T-helper 9 cell (primary cell): Measurements from ENCODE around the gene ATP6V0A1.
"Not testable (repeated sequence)": the region's sequence is repeated elsewhere in the genome, so short reads cannot be mapped to it uniquely, and the experiment has no call there.

Experiments used
- DNase-seq: peaks from one replicate; pipeline ENCODE4 v3.0.0-alpha.2; 2020
- total RNA-seq, 2 donors: gene quantifications; one replicate each; lab custom pipeline; 2026; lab: John Stamatoyannopoulos, UW

Gene ATP6V0A1
- total RNA-seq: 5.8 to 10.6 reads per million in 2 donors

GRCh38 chr17:42458497-42459255 lies at the start of gene ATP6V0A1:
ATP6V0A1 (plus strand) TSS chr17:42458878; CDS start chr17:42460895, 2,017 bp downstream.
- peak; percentile 82 for DNase-seq

DNA sequence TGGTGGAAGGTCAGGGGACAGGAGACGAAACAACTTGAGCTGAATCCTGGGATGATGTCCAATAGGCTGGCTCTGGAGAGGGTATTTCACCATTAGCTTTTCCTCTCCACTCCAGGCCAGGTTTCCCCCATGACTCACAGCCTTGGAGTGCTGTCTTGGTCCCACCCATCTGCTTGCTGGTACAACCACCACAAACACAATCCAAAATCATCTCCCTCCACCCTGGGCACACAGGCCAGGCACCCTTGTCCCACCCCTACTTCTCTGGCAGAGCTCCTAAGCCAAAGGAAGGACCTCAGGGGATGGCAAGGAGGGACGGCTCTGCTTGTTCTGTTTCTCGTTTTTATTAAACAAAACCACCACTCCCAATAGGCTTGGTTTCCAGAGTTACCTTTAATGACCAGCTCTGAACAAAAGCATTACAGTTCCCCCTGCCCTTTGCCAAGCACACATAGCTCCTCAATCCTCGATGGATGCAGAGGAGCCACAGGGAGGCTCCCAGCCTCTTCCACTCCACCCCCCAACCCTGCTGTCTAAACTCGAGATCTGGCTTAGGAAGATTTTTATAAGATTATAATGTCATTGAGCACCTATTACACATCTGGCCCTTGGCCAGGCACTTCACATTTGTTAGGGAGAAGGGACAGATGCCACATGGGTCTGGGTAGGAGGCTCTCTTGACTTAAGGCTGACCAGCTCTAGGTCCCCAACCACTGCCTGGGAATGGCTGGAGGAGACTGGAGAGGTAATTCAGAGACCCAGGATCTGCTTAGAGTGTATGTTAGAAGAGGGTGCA lies 49.0 kb upstream of the ATP6V0A1 start:
- no peak for DNase-seq

- no peak for DNase-seq
Measured at GRCh38 chr17:42410319-42410685, 48.4 kb upstream of the ATP6V0A1 start.

DNA sequence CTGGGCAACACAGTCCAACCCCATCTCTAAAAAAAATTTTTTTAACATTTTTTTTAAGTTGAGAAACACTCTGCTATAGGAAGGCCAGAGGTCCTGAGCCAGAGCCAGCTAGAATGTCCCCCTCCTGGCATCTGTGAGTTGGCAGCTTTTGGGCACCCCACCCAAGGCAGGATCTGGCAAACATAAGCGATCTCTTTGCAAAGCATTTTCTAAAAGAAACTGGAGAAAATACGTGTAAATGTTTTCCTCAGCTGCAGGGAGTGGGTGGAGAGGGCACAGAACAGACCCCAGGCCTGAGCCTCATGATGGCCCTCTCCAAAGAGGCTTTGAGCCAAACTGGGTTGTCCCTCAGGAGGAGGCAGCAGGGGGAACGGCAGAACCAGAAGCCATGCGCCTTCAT lies 47.3 kb upstream of the ATP6V0A1 start:
- DNase-seq: no peak

DNA sequence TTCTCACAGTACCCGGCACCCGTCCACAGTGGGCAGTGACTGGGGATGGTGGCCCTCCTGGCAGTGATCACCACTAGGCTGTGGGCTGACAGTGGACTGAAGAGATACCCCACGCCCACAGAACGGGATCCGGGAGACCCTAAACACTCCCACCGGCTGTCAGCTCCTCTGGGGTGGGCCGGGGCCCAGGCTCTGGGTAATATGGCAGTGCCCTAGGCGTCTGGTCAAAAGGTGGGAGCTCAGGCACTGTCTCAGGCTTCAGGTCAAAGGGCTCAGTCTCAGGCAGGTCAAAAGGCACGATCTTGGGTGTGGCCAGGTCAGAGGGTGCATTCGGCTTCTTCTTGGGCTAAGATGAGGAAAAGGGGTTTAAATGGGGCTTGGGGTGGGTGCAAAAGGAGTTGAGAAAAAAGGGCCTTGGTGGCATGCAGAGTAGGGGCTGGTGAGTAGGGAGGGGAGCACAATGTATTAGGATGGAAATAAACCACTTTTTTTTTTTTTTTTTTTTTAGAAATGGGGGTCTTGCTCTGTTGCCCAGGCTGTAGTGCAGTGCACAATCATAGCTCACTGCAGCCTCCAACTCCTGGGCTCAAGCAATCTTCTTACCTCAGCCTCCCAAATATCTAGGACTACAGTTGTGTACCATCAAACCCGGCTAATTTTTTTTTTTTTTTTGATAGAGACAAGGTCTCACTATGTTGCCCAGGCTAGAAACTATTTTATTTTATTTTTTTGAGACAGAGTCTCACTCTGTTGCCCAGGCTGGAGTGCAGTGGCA lies 46.6 kb upstream of the ATP6V0A1 start:
- DNase-seq: no peak

- DNase-seq: no peak
Measured at GRCh38 chr17:42413464-42414040, 45.1 kb upstream of the ATP6V0A1 start.

DNA sequence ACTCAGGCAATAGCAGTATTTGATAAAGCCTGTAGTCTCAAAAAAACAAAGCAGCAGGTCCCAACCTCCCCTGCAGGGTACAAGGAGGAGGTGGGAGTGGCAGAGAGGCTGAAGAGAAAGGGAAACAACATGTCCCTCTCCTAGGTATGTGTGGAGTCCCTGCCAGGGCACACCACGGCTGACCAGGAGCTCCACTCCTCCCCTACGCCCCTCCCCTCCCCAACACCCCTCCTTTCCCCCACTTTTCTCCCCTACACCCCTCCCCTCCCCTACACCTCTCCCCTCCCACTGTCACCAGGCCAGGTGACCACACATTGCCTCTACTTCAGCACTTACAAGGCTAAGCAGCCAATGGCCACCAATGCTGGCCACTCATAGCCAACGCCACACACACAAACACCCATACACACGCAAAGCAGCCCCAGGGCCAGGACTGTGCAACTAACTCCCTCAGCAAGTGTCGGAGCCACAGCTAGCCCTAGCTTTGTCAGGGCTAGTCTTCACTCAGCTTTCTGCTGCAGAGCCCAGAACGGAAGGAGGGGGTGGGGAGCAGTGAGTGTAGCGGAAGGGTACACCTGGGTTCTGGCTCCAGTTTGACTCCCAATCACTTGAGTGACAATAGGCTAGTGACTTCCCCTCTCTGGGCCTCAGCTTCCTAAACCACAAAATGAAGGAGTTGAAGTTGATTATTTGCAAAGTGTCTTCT lies 43.8 kb upstream of the ATP6V0A1 start:
- DNase-seq: no peak

GRCh38 chr17:42417981-42418380 lies 40.7 kb upstream of the ATP6V0A1 start:
- not testable (repeated sequence) for DNase-seq

GRCh38 chr17:42421136-42421506 lies 37.6 kb upstream of the ATP6V0A1 start:
- no peak for DNase-seq

- DNase-seq: no peak
Measured at GRCh38 chr17:42421507-42422338, 37.0 kb upstream of the ATP6V0A1 start.

DNA sequence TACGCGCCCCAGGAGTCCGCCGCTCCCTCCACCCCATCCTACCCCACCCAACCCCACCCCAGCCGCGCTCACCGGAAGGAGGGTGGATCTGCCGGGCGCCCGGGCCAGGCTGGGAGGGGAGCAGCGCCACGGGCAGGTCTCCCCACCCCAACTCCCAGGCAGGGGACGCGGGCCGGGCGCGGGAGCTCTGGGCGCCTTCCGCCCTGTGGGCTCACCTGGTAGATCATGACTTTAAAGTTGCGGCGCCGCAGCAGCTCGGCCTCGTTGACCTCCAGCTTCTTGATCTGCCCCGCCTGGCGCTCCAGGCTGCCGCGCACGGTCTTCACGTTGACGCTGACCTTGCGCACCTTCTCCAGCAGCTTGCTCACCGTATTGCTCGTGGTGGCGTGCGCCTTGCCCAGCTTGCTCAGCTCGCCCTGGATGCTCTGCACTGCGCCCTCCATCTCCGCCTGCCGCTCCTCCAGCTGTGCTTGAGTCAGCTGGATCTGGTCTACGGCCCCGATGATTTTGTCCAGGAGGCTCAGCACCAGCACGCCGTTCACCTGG lies 36.2 kb upstream of the ATP6V0A1 start:
- DNase-seq: no peak

- DNase-seq: no peak
Measured at GRCh38 chr17:42422958-42423712, 35.5 kb upstream of the ATP6V0A1 start, which contains the start of gene CAVIN1. CAVIN1 (minus strand) TSS chr17:42423256; CDS start chr17:42423097, 159 bp downstream.

- DNase-seq: no peak
Measured at GRCh38 chr17:42423766-42424165, 34.9 kb upstream of the ATP6V0A1 start.

GRCh38 chr17:42424991-42425610 lies 33.6 kb upstream of the ATP6V0A1 start:
- no peak for DNase-seq

- no peak for DNase-seq
Measured at GRCh38 chr17:42428141-42428944, 30.3 kb upstream of the ATP6V0A1 start.

GRCh38 chr17:42429726-42430447 lies 28.8 kb upstream of the ATP6V0A1 start:
- no peak for DNase-seq

- DNase-seq: no peak
Measured at GRCh38 chr17:42431758-42432161, 26.9 kb upstream of the ATP6V0A1 start.

GRCh38 chr17:42436391-42436790 lies 22.3 kb upstream of the ATP6V0A1 start:
- DNase-seq: no peak
